Measurements from ENCODE around the gene SND1. TPM values are rescaled to one million over a fixed set of nuclear protein-coding genes. Genes with fewer than 3 reads are reported as not detected.
"Not testable (repeated sequence)": the region's sequence is repeated elsewhere in the genome, so short reads cannot be mapped to it uniquely, and the experiment has no call there.

The SND1 gene
- total and polyA plus RNA-seq, 2 donors (not counting 1 experiment from before 2014, with no cell fraction given): 137 to 174 TPM

- TF ChIP-seq, protein P1, sequence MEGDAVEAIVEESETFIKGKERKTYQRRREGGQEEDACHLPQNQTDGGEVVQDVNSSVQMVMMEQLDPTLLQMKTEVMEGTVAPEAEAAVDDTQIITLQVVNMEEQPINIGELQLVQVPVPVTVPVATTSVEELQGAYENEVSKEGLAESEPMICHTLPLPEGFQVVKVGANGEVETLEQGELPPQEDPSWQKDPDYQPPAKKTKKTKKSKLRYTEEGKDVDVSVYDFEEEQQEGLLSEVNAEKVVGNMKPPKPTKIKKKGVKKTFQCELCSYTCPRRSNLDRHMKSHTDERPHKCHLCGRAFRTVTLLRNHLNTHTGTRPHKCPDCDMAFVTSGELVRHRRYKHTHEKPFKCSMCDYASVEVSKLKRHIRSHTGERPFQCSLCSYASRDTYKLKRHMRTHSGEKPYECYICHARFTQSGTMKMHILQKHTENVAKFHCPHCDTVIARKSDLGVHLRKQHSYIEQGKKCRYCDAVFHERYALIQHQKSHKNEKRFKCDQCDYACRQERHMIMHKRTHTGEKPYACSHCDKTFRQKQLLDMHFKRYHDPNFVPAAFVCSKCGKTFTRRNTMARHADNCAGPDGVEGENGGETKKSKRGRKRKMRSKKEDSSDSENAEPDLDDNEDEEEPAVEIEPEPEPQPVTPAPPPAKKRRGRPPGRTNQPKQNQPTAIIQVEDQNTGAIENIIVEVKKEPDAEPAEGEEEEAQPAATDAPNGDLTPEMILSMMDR (conservative IDR thresholded peaks at IDR 0.05 in 1 of 2, IDR thresholded peaks at IDR 0.05 in 1 of 2; ENCODE audit: low read depth in 1 of 2, low read length in 2 of 2): no peak
- no peak for TF ChIP-seq EZH2 (IDR thresholded peaks at IDR 0.05; ENCODE audit: low read length, missing control alignments)
- Histone ChIP-seq H3K9me3 (ENCODE audit: control insufficient read depth, insufficient read depth, low read depth, low read length) (no peaks in the 10 kb centered on the region), H3K9ac (ENCODE audit: insufficient read depth, low read length) (no peak overlapping the region), H3K27me3 (ENCODE audit: control insufficient read depth, insufficient read depth, low read length) (peaks cover 18% of the 10 kb centered on the region), H3K4me1 (ENCODE audit: control insufficient read depth, extremely low read depth, insufficient read depth, low read length) (no peaks in the 10 kb centered on the region), H3K27ac (ENCODE audit: insufficient read depth, low read length) (no peak overlapping the region), H3K79me2 (ENCODE audit: control insufficient read depth, insufficient read depth, low read length) (no peaks in the 10 kb centered on the region), H2AFZ (ENCODE audit: low read length) (no peak overlapping the region), H4K20me1 (ENCODE audit: control insufficient read depth, extremely low read depth, insufficient read depth, low read length) (no peaks in the 10 kb centered on the region), H3K4me2 (ENCODE audit: extremely low read depth, insufficient read depth, low read length) (no peak overlapping the region), H3K36me3 (ENCODE audit: control insufficient read depth, insufficient read depth, low read length) (no peaks in the 10 kb centered on the region), H3K4me3 (replicated peaks in 1 of 4; ENCODE audit: control extremely low read depth in 1 of 4, insufficient read depth in 1 of 4, low read depth in 3 of 4, low read length in 4 of 4) (no peak overlapping the region)
- no peak for DNase-seq (ENCODE audit: low read depth in 2 of 2)
Measured at GRCh38 chr7:128105228-128106022, 453.4 kb downstream of the SND1 start.

DNA sequence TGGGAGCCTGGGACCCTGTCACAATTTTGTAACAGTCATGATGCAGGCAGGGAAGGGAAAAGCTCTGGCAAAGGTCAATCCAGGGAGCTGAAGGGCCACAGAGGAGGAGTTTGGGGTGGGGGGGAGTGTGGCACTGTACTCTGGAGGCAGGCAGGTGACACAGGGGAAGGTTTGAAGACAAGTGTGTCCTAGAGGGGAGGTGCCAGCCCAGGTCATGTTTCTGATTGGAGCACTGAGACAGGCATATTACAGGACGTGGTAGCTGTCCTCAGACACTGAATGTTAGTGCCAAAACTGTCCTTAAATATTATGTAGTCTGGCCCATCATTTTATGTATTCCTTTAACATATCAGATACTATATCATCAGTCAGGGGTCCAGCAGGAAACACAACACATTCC, 454.8 kb downstream of the SND1 start:
- Histone ChIP-seq H3K4me2 (ENCODE audit: extremely low read depth, insufficient read depth, low read length) (no peak overlapping the region), H3K4me3 (replicated peaks in 1 of 4; ENCODE audit: control extremely low read depth in 1 of 4, insufficient read depth in 1 of 4, low read depth in 3 of 4, low read length in 4 of 4) (no peak overlapping the region), H3K27me3 (ENCODE audit: control insufficient read depth, insufficient read depth, low read length) (peaks cover 20% of the 10 kb centered on the region), H3K79me2 (ENCODE audit: control insufficient read depth, insufficient read depth, low read length) (no peaks in the 10 kb centered on the region), H3K27ac (ENCODE audit: insufficient read depth, low read length) (no peak overlapping the region), H3K4me1 (ENCODE audit: control insufficient read depth, extremely low read depth, insufficient read depth, low read length) (no peaks in the 10 kb centered on the region), H3K36me3 (ENCODE audit: control insufficient read depth, insufficient read depth, low read length) (no peaks in the 10 kb centered on the region), H2AFZ (ENCODE audit: low read length) (no peak overlapping the region), H3K9ac (ENCODE audit: insufficient read depth, low read length) (no peak overlapping the region), H4K20me1 (ENCODE audit: control insufficient read depth, extremely low read depth, insufficient read depth, low read length) (no peaks in the 10 kb centered on the region), H3K9me3 (ENCODE audit: control insufficient read depth, insufficient read depth, low read depth, low read length) (no peaks in the 10 kb centered on the region)
- TF ChIP-seq, protein P1 (conservative IDR thresholded peaks at IDR 0.05 in 1 of 2, IDR thresholded peaks at IDR 0.05 in 1 of 2; ENCODE audit: low read depth in 1 of 2, low read length in 2 of 2): no peak
- TF ChIP-seq EZH2 (IDR thresholded peaks at IDR 0.05; ENCODE audit: low read length, missing control alignments): no peak
- DNase-seq (ENCODE audit: low read depth in 2 of 2): no peak

- H3K27me3 ChIP-seq (ENCODE audit: control insufficient read depth, insufficient read depth, low read length): peaks cover 20% of the 10 kb centered on the region
- H3K9ac ChIP-seq (ENCODE audit: insufficient read depth, low read length); H3K27ac ChIP-seq (ENCODE audit: insufficient read depth, low read length); H3K36me3 ChIP-seq (ENCODE audit: control insufficient read depth, insufficient read depth, low read length); H4K20me1 ChIP-seq (ENCODE audit: control insufficient read depth, extremely low read depth, insufficient read depth, low read length); H3K9me3 ChIP-seq (ENCODE audit: control insufficient read depth, insufficient read depth, low read depth, low read length); H3K79me2 ChIP-seq (ENCODE audit: control insufficient read depth, insufficient read depth, low read length); H3K4me3 ChIP-seq (replicated peaks in 1 of 4; ENCODE audit: control extremely low read depth in 1 of 4, insufficient read depth in 1 of 4, low read depth in 3 of 4, low read length in 4 of 4); H3K4me1 ChIP-seq (ENCODE audit: control insufficient read depth, extremely low read depth, insufficient read depth, low read length); H2AFZ ChIP-seq (ENCODE audit: low read length); H3K4me2 ChIP-seq (ENCODE audit: extremely low read depth, insufficient read depth, low read length); DNase-seq (ENCODE audit: low read depth in 2 of 2): not testable (repeated sequence)
Measured at GRCh38 chr7:128107516-128107915, 455.5 kb downstream of the SND1 start.
